WERI-Rb-1 (cell line): Measurements from ENCODE around the gene MPEG1.

Source experiments
- DNase-seq: peaks from one replicate; pipeline ENCODE4 v3.0.0-alpha.2; 2020
- H3K27ac ChIP-seq: fragments of 250-450 bp; sonication (Bioruptor Pico); 2 replicates; pipeline ENCODE4 v1.5.1; 2020; ENCODE audit warnings: mild to moderate bottlenecking, moderate library complexity
- H3K27me3 ChIP-seq: fragments of 250-450 bp; sonication (Bioruptor Pico); 2 replicates; pipeline ENCODE4 v1.5.1; 2021; ENCODE audit warnings: mild to moderate bottlenecking, low read depth, moderate library complexity; ENCODE audit not compliant: insufficient read depth, severe bottlenecking
- H3K36me3 ChIP-seq: fragments of 250-450 bp; sonication (Bioruptor Pico); 2 replicates; pipeline ENCODE4 v1.5.1; 2020; ENCODE audit warnings: mild to moderate bottlenecking, moderate library complexity
- H3K4me3 ChIP-seq: 2 replicates; pipeline ENCODE4 v1.5.1; 2011; ENCODE audit warnings: low read depth, mild to moderate bottlenecking, control low read depth, low read length
- H3K9me3 ChIP-seq: fragments of 250-450 bp; sonication (Bioruptor Pico); 2 replicates; pipeline ENCODE4 v1.5.1; 2021; ENCODE audit warnings: mild to moderate bottlenecking, moderate library complexity; ENCODE audit not compliant: severe bottlenecking
- CTCF ChIP-seq: IDR thresholded peaks from 2 replicates; pipeline ENCODE4 v1.5.1; 2011; ENCODE audit warnings: low read depth, mild to moderate bottlenecking, control low read depth, inconsistent platforms, low read length

The MPEG1 gene

DNA sequence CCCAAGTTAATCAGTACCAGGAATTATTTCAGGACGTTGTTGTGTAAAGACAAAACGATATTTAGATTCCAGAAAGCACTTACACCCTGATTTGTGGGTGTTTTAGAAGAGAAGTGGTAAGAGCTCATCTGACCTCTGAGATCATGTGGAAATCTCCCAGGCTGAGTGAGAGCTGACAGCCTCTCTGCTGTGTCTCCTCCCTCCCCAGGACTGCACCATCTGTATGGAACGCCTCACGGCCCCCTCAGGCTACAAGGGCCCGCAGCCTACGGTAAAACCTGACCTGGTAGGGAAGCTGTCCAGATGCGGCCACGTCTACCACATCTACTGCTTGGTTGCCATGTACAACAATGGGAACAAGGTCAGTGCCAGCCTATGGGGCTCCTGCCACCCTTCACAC is 20.8 kb downstream of the MPEG1 start:
- H3K27ac ChIP-seq: no peak overlapping the region
- H3K9me3 ChIP-seq: no peaks in the 10 kb centered on the region
- TF ChIP-seq CTCF: no peak
- peaks cover 96% of the 10 kb centered on the region for H3K27me3 ChIP-seq
- DNase-seq: no peak
- H3K4me3 ChIP-seq: no peak overlapping the region
- no peaks in the 10 kb centered on the region for H3K36me3 ChIP-seq

GRCh38 chr11:59191095-59191494 is 21.6 kb downstream of the MPEG1 start:
- peaks cover 96% of the 10 kb centered on the region for H3K27me3 ChIP-seq
- TF ChIP-seq CTCF: no peak
- no peak for DNase-seq
- no peaks in the 10 kb centered on the region for H3K36me3 ChIP-seq
- H3K4me3 ChIP-seq: no peak overlapping the region
- no peak overlapping the region for H3K27ac ChIP-seq
- no peaks in the 10 kb centered on the region for H3K9me3 ChIP-seq

GRCh38 chr11:59189986-59190385 is 22.7 kb downstream of the MPEG1 start:
- no peak overlapping the region for H3K27ac ChIP-seq

GRCh38 chr11:59188954-59189353 is 23.8 kb downstream of the MPEG1 start:
- peaks cover 96% of the 10 kb centered on the region for H3K27me3 ChIP-seq
- DNase-seq: no peak
- no peak overlapping the region for H3K4me3 ChIP-seq
- H3K27ac ChIP-seq: no peak overlapping the region
- no peak for TF ChIP-seq CTCF
- H3K9me3 ChIP-seq: no peaks in the 10 kb centered on the region
- H3K36me3 ChIP-seq: no peaks in the 10 kb centered on the region

More at GRCh38 chr11:59189986-59190385, 22.7 kb downstream of the MPEG1 start:
- DNase-seq: no peak
- no peaks in the 10 kb centered on the region for H3K36me3 ChIP-seq
- TF ChIP-seq CTCF: no peak
- no peaks in the 10 kb centered on the region for H3K9me3 ChIP-seq
- H3K27me3 ChIP-seq: peaks cover 97% of the 10 kb centered on the region
- H3K4me3 ChIP-seq: no peak overlapping the region

GRCh38 chr11:59187587-59187986 is 25.1 kb downstream of the MPEG1 start:
- Histone ChIP-seq H3K36me3 (no peaks in the 10 kb centered on the region), H3K9me3 (no peaks in the 10 kb centered on the region), H3K27me3 (peaks cover 97% of the 10 kb centered on the region), H3K27ac (no peak overlapping the region), H3K4me3 (no peak overlapping the region)
- no peak for TF ChIP-seq CTCF
- DNase-seq: no peak

- TF ChIP-seq CTCF: no peak
- Histone ChIP-seq H3K36me3 (no peaks in the 10 kb centered on the region), H3K9me3 (no peaks in the 10 kb centered on the region), H3K4me3 (no peak overlapping the region), H3K27me3 (peaks cover 93% of the 10 kb centered on the region), H3K27ac (no peak overlapping the region)
- no peak for DNase-seq
These were observed 25.7 kb downstream of the MPEG1 start for GRCh38 chr11:59187035-59187434.
